ENCODE data around the gene IL18. TPM values are rescaled to one million over a fixed set of nuclear protein-coding genes. Genes with fewer than 3 reads are reported as not detected.
"Not testable (repeated sequence)": the region's sequence is repeated elsewhere in the genome, so short reads cannot be mapped to it uniquely, and the experiment has no call there.

The IL18 gene
- total RNA-seq, 1 experiment from 2014 or later, result 0.31 TPM

GRCh38 chr11:112195951-112196351, 32.1 kb upstream of the IL18 start:
- H3K4me1 ChIP-seq (ENCODE audit: insufficient read depth, low read length), result no peaks in the 10 kb centered on the region
- H3K18ac ChIP-seq (ENCODE audit: insufficient read length, low read depth, low read length), result no peak overlapping the region
- H3K23me2 ChIP-seq (ENCODE audit: insufficient read length, low read depth, low read length, poor library complexity, severe bottlenecking), result no peaks in the 10 kb centered on the region
- no peaks in the 10 kb centered on the region for H3K9me3 ChIP-seq (ENCODE audit: control insufficient read depth, low read depth, low read length)
- WGBS (ENCODE audit: extremely low coverage, insufficient read length, low lambda C conversion rate), result no CpG with 5 or more reads among the region's 2 CpGs
- Mint-ChIP-seq H3K27ac (no peak overlapping the region), H3K36me3 (ENCODE audit: insufficient read depth in 1 of 3, low read depth in 3 of 3) (no peaks in the 10 kb centered on the region), H3K4me3 (no peak overlapping the region), H3K4me1 (no peaks in the 10 kb centered on the region), H3K27me3 (ENCODE audit: low read depth) (peaks cover 14% of the 10 kb centered on the region), H3K9me3 (no peaks in the 10 kb centered on the region; a peak in 2 of 5 replicates)
- no peak overlapping the region for H3K14ac ChIP-seq (ENCODE audit: insufficient read depth, low read length)
- H3K27me3 ChIP-seq (ENCODE audit: insufficient read depth, low read length), result no peaks in the 10 kb centered on the region
- H3K79me2 ChIP-seq (ENCODE audit: insufficient read depth, low read length), result no peaks in the 10 kb centered on the region
- no peak for DNase-seq
- no peak overlapping the region for H3K4ac ChIP-seq (ENCODE audit: low read depth, low read length)
- H2BK15ac ChIP-seq (ENCODE audit: low read depth, low read length), result no peak overlapping the region
- no peak for TF ChIP-seq CTCF (conservative IDR thresholded peaks at IDR 0.05)
- H3K23ac ChIP-seq (ENCODE audit: insufficient read length, low read depth, low read length), result no peak overlapping the region
- H4K91ac ChIP-seq (ENCODE audit: insufficient read length, low read depth, low read length), result no peak overlapping the region
- H2BK20ac ChIP-seq (ENCODE audit: low read depth, low read length, poor library complexity, severe bottlenecking), result no peak overlapping the region
- no peak overlapping the region for H2BK12ac ChIP-seq (ENCODE audit: insufficient read length, low read depth, low read length)
- no peak overlapping the region for H4K5ac ChIP-seq (ENCODE audit: insufficient read length, low read depth, low read length)
- no peak overlapping the region for H3T11ph ChIP-seq (ENCODE audit: low read length)
- no peak overlapping the region for H2BK120ac ChIP-seq (ENCODE audit: low read depth, low read length, poor library complexity, severe bottlenecking)
- H3K4me2 ChIP-seq (ENCODE audit: insufficient read depth, insufficient read length, low read length), result no peak overlapping the region
- no peak overlapping the region for H2AK5ac ChIP-seq (ENCODE audit: insufficient read length, low read length)
- no peak overlapping the region for H3K27ac ChIP-seq (ENCODE audit: insufficient read length, low read depth, low read length)
- no peak overlapping the region for H4K8ac ChIP-seq (replicated peaks; ENCODE audit: insufficient read length, low read depth, low read length)
- no peak overlapping the region for H3K9ac ChIP-seq (ENCODE audit: extremely low read depth, insufficient read length, low read length)
- H4K20me1 ChIP-seq (ENCODE audit: control insufficient read depth, insufficient read depth, insufficient read length), result no peaks in the 10 kb centered on the region
- no peaks in the 10 kb centered on the region for H3K79me1 ChIP-seq (ENCODE audit: insufficient read depth, low read depth, low read length, poor library complexity, severe bottlenecking)
- no peak overlapping the region for H2BK5ac ChIP-seq (ENCODE audit: insufficient read length, low read length)
- H3K56ac ChIP-seq (ENCODE audit: insufficient read length, low read depth, low read length), result no peak overlapping the region
- no peak overlapping the region for H2AFZ ChIP-seq (ENCODE audit: low read length)

GRCh38 chr11:112195113-112195512, 31.2 kb upstream of the IL18 start:
- not testable (repeated sequence) for H4K20me1 ChIP-seq (ENCODE audit: control insufficient read depth, insufficient read depth, insufficient read length); H3K23me2 ChIP-seq (ENCODE audit: insufficient read length, low read depth, low read length, poor library complexity, severe bottlenecking); H3K4ac ChIP-seq (ENCODE audit: low read depth, low read length); H3K18ac ChIP-seq (ENCODE audit: insufficient read length, low read depth, low read length); H3K36me3 Mint-ChIP-seq (ENCODE audit: insufficient read depth in 1 of 3, low read depth in 3 of 3); H2BK15ac ChIP-seq (ENCODE audit: low read depth, low read length); H3K4me1 Mint-ChIP-seq; H2BK20ac ChIP-seq (ENCODE audit: low read depth, low read length, poor library complexity, severe bottlenecking); H3K56ac ChIP-seq (ENCODE audit: insufficient read length, low read depth, low read length); H3T11ph ChIP-seq (ENCODE audit: low read length); H2AFZ ChIP-seq (ENCODE audit: low read length); H4K91ac ChIP-seq (ENCODE audit: insufficient read length, low read depth, low read length); H3K79me2 ChIP-seq (ENCODE audit: insufficient read depth, low read length); H2BK5ac ChIP-seq (ENCODE audit: insufficient read length, low read length); H3K23ac ChIP-seq (ENCODE audit: insufficient read length, low read depth, low read length); H2AK5ac ChIP-seq (ENCODE audit: insufficient read length, low read length); H3K9me3 Mint-ChIP-seq; H4K5ac ChIP-seq (ENCODE audit: insufficient read length, low read depth, low read length); H3K9ac ChIP-seq (ENCODE audit: extremely low read depth, insufficient read length, low read length); H3K4me1 ChIP-seq (ENCODE audit: insufficient read depth, low read length); H3K27me3 ChIP-seq (ENCODE audit: insufficient read depth, low read length); H2BK120ac ChIP-seq (ENCODE audit: low read depth, low read length, poor library complexity, severe bottlenecking); H3K4me2 ChIP-seq (ENCODE audit: insufficient read depth, insufficient read length, low read length); H4K8ac ChIP-seq (replicated peaks; ENCODE audit: insufficient read length, low read depth, low read length); H2BK12ac ChIP-seq (ENCODE audit: insufficient read length, low read depth, low read length); H3K14ac ChIP-seq (ENCODE audit: insufficient read depth, low read length); H3K27ac ChIP-seq (ENCODE audit: insufficient read length, low read depth, low read length); H3K9me3 ChIP-seq (ENCODE audit: control insufficient read depth, low read depth, low read length); H3K79me1 ChIP-seq (ENCODE audit: insufficient read depth, low read depth, low read length, poor library complexity, severe bottlenecking); H3K4me3 Mint-ChIP-seq; DNase-seq; H3K27ac Mint-ChIP-seq
- peaks cover 14% of the 10 kb centered on the region for H3K27me3 Mint-ChIP-seq (ENCODE audit: low read depth)
- WGBS (ENCODE audit: extremely low coverage, insufficient read length, low lambda C conversion rate), result no CpG with 5 or more reads among the region's 11 CpGs

All from H9 (cell line).